ENCODE results near the gene TBCEL.

DNA sequence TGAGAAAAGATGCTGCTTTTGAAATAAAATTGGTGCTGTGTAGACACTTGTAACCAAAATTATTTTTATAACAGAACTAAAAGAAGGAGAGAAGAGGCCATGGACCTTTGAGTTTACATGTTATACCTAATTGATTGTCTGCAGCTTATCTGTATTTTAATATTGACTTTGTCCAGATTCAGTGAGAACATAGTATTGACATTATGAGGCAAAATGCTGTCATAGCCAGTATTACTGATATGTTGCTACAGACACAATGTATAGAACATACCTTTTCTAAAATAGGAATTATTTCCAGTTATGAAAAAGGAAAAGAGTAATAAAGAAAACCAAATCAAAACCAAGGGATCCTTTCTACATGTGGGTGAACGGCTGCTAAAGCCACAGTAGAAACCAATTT, 65.7 kb downstream of the TBCEL start:
- no peak for TF ChIP-seq EZH2 (IDR thresholded peaks at IDR 0.05; ENCODE audit: borderline replicate concordance, low read length)
- TF ChIP-seq, protein P1, sequence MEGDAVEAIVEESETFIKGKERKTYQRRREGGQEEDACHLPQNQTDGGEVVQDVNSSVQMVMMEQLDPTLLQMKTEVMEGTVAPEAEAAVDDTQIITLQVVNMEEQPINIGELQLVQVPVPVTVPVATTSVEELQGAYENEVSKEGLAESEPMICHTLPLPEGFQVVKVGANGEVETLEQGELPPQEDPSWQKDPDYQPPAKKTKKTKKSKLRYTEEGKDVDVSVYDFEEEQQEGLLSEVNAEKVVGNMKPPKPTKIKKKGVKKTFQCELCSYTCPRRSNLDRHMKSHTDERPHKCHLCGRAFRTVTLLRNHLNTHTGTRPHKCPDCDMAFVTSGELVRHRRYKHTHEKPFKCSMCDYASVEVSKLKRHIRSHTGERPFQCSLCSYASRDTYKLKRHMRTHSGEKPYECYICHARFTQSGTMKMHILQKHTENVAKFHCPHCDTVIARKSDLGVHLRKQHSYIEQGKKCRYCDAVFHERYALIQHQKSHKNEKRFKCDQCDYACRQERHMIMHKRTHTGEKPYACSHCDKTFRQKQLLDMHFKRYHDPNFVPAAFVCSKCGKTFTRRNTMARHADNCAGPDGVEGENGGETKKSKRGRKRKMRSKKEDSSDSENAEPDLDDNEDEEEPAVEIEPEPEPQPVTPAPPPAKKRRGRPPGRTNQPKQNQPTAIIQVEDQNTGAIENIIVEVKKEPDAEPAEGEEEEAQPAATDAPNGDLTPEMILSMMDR (conservative IDR thresholded peaks at IDR 0.05 in 1 of 2, IDR thresholded peaks at IDR 0.05 in 1 of 2; ENCODE audit: extremely low read depth in 1 of 2, insufficient read depth in 1 of 2, low read depth in 1 of 2, low read length in 2 of 2): no peak
